Stimulated activated CD8-positive, alpha-beta memory T cell treated with anti-CD3 and anti-CD28 coated beads, Interleukin-15, amount 100 ng/mL, for 24 hours (primary cell): ENCODE measurements around the gene PCGF3.
"Not testable (repeated sequence)": the region's sequence is repeated elsewhere in the genome, so short reads cannot be mapped to it uniquely, and the experiment has no call there.

Experiments
- DNase-seq: peaks from one replicate; pipeline ENCODE4 v3.0.0-alpha.2; 2020; ENCODE audit warnings: low read depth

PCGF3 gene

GRCh38 chr4:683247-683897, 22.3 kb upstream of the PCGF3 start:
- no peak for DNase-seq

GRCh38 chr4:683982-684622, 21.5 kb upstream of the PCGF3 start:
- DNase-seq = no peak

DNA sequence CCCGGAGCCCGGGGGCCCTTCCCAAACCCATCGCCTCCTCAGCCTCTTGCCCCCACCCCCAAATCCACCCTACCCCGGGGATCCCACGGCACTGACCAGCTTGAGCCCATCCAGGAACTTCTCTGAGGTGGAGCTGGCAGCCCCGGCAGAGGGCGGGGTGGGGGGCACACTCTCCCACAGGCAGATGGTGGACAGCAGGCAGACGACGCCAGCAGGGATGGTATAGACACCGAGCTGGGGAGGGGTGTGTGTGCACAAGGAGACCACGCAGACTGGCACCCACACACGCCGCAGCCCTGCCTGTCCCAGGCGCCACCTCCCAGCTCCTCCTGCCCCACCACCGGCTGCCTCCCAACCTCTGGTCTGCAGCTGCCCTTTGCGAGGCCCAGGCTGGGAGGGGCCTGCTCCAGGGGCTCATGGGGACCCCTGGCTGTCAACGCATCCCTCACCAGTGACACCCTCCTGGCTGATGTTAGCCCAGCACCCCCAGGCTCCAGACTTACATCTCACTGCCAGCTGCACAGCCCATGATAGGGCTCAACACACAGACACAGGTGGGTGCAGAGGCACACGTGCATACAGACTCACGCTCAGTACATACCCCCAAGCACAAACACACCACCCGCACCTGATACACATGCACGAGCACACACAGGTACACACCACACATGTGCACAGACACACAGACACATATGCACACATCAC, 20.9 kb upstream of the PCGF3 start:
- no peak for DNase-seq

DNA sequence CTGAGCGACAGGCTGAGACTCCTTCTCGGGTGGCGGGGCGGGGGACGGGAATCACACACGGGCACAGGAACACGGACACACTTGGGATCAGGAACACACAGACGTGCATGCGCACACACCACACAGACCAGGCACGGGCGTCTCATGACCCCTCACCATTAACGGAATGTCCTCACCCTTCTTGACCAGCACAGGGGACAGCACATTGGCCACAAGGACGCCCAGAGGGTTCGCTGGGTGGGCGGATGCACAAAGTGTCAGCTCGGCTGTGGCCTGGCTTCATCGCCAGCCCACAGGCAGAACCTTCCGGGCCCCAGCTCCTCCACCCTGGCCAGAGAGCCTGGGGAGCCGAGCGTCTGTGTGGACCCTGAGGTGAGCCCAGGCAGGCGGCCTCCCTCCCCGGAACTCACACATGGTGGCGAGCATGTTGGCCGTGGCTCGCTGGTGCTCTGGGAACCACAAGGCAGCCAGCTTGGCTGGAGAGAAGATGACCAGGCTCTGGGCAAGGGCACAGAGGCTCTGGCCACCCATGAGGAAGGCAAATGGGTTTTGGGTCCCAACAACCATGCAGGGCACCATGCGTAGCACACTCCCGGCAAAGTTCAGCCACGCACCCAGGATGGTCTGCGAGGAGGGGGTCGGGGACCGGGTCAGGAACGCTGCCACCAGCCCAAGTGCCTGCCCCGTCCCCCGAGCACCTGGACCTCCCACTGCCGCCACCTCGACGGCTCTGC, 19.8 kb upstream of the PCGF3 start:
- DNase-seq = no peak

DNA sequence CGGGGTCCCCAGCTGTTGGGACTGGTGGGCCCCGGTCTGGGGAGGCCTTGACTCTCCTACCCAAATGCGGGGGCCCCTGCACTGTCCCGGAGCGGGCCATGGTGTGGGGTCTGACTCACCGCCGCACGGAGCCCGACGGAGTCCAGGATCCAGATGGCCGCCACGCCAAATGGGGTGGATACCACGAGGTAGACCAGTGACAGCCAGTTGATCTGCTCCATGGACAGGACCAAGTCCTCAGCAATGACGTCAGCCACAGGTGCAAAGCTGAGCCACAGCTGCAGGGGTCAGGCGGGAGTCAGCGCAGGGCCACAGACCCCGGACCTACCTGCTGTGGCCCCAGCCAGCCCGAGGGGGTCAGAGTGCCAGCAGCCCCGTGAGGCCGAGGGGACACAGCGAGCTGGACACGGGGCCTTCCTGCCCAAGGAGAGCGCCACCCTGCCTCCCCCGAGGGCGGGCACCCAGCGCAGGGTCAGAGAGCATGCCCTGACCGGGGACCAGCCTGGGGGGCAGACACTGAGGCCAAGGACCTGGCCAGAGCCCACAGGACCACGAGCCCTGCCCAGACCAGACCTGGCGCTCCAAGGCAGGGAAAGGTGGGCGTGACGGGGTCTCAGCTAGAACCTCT, 19.1 kb upstream of the PCGF3 start:
- DNase-seq = no peak

DNA sequence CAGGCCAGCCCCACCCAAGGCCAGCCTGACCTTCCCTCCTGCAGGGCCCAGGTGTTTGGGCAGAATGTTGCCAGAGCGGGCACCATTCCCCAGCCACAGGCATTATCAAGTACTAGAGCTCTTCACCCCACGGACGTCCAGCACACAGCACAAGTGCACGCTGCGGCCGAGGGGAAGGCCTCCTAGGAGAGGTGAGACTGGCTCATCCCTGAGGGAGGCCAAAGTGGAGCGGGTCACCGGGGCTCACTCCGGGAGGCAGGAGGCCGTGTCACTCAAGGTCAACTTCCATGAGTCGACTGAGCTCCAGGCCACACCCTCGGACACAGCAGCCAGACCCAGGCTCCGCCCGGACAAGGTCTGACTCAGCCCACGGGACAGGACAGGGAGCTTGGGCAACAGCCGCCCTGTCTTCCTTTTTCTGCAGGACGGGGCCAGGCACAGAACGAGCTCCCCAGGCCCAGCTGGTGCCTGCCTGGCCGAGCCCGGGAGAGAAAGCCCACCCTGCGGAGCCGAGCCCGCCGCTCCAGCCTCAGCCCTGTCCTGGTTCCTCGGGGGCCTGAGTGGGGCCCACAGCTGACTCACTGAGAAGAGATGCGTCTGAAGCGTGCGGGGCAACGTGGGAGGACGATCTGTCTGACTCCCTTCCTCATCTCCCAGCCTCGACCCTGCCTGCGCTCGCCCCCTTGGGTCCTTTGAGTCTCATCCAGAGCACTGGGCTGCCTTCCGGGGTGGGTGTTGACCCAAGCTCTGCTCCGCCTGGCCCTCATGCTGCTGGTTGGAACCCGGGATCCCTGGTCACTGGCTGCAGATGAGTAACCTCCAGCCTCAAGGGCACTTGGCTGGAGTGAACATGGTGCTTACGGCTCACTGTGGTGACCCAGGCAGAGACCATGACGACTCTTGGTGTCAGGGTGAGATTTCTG, 18.3 kb upstream of the PCGF3 start:
- DNase-seq = no peak

GRCh38 chr4:687971-688853, 17.4 kb upstream of the PCGF3 start:
- DNase-seq = no peak

DNA sequence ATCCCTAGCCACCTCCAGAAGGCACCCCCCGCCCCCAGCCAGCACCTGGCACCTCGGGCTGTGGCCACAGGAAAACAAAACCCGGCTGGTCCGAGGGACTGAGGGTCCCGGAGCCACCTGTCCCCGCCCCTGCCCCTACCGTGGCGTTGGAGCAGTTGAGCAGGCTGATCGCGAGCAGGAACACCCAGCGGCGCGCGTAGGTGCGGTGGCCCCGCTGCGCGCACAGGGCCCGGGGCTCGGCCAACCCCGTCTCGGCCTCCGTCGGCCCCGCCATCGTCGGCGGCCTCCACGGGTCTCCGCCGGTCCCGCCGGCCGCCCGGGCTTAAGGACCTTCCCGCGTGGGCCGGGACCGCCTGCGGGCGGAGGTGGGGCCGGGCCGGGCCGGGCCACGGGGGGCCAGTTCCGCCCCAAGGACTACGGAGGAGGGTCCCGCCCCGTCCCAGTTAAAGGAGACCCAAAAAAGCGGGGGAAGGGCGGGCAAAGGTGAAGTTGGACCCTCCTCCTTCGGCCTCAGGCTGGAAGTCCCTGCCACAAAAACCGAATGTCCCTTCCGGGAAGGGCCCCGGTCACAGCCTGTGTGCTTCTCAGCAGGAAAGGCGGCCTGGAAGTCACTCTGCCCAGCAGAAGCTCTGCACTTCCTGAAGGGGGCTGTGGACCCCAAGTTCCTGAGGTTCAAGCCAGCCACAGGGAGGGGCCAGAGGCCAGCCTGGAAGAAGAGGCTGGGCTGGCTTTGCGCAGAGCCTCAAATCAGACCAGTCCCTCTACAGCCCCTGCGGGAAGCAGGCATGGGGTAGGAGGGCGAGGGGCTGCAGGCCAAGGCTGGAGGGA, 16.6 kb upstream of the PCGF3 start, which contains the start of gene SLC49A3:
SLC49A3 (minus strand) TSS at position 298 of the 828 bp plus-strand sequence; CDS start at position 274, 24 bp downstream.
- no peak for DNase-seq

DNA sequence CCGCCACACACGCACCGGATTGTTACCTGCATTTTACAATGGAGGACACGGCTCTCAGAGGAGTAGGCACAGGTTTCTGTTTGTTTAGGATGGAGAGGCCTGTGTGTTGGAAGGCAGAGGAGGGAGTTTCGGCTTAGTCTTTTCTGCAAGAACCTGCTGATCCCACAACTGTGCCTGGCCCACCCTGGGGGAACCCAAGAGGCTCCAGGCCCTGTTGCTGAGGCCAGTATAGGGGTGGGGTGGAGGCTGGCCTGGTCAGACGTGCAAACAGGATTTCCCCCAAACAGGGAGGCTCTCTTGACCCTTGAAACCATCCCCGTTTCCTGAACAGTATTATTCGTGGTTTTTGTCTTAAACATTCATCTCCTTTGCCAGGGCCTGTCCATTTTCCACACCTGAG, 15.9 kb upstream of the PCGF3 start:
- DNase-seq = no peak

- no peak for DNase-seq
These were observed 12.7 kb upstream of the PCGF3 start for GRCh38 chr4:692771-693554.

DNA sequence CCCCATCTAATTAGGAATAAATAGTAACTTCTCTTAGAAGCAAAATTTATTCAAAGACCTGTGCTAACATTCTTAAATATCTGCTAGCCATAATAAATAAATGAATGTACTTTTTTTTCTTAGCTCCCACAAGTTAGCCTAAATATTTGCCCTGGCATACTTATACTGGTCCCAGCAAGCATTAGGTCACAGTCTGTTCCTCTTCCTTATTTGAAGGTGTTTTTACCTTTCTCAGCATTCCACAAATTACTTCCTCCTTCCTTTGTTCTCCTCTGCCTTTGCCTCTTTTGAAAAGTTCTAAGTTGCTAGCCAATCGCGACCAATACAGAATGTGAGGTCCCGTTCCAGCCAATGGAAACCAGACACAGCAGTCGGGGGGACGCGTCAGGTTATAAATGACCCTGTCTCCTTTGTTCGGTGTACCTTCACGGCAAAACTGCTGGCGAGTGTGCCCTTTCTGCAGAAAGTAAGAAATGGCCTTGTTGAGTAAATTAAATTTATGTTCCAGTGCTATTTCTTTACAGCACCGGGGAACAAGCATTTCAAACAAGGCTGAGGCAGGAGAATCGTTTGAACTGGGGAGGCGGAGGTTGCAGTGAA, 11.2 kb upstream of the PCGF3 start:
- not testable (repeated sequence) for DNase-seq

- no peak for DNase-seq
These were observed 5.6 kb upstream of the PCGF3 start for GRCh38 chr4:699816-700580.

GRCh38 chr4:700587-701264, 4.9 kb upstream of the PCGF3 start:
- no peak for DNase-seq

- DNase-seq = no peak
These were observed 3.0 kb upstream of the PCGF3 start for GRCh38 chr4:702618-703048.

DNA sequence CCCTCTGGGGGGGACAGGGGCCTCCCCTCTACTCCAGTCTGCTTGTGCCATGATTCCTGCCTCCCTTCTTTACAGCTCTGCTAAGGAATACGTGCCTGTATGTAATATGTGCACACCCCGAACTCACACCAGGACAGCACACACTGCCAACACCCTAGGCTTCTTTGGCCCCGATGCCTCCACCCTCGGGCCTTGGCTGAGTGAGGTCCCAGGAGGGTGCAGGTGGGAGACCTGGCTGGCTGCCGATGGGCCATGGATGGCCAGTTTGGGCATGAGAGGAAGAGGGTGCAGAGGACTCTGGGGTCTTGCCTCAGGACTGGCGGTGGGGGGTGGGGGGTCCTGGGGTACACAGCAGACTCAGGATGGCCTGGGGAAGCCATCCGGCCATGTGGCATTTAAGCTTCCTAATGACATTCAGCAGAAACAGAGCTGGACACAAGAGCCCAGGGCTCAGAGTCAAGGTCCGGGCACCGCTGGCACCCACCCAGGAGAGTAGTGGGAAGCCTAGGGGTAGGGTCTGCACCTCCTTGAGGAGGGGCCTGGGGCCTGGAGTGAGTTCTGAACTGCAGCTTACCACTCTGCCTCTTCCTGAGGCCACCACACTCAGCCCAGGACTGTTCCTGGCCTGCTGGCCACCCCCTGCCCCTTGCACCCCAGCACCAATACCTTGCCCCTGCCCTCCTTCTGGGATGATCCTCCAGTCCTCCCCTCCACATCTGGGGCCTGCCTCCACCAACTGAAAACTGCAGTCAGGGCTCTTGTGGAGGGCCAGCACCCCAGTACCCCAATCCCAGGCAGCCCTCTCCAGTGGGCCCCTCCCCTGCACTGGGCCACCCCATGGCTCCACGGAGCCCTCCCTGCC, 2.1 kb upstream of the PCGF3 start:
- DNase-seq = no peak
